GM10847 (cell line): ENCODE results near the gene AGPS.

Experiments used
- POLR2A ChIP-seq: IDR thresholded peaks from 2 replicates; pipeline ENCODE4 v1.6.1; 2011; ENCODE audit not compliant: insufficient read length; ENCODE audit errors: extremely low read depth

Gene AGPS

DNA sequence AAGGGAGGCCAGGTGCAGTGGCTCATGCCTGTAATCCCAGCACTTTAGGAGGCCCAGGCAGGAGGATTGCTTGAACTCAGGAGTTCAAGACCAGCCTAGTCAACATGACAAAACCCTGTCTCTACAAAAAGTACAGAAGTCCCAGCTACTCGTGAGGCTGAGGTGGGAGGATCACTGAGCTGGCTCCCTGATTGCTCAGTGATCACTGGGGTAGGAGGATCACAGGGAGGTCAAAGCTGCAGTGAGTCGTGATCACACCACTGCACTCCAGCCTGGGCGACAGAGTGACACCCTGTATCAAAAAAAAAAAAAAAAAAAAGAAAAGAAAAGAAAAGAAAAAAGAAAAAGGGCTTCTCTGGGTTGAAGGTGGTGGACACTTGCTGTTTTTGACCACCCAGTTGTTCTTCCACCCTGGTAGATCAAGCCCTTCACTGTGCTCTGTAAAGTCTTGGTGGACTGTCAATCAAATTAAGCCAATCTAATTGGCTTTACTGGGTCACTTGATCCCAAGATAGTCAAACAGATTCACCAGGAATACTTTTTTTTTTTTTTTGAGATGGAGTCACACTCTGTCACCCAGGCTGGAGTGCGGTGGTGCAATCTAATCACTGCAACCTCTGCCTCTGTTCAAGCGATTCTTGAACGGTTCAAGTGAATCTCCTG is 191.6 kb downstream of the AGPS start:
- no peak for TF ChIP-seq POLR2A

GRCh38 chr2:177585234-177585863 is 192.8 kb downstream of the AGPS start:
- no peak for TF ChIP-seq POLR2A

DNA sequence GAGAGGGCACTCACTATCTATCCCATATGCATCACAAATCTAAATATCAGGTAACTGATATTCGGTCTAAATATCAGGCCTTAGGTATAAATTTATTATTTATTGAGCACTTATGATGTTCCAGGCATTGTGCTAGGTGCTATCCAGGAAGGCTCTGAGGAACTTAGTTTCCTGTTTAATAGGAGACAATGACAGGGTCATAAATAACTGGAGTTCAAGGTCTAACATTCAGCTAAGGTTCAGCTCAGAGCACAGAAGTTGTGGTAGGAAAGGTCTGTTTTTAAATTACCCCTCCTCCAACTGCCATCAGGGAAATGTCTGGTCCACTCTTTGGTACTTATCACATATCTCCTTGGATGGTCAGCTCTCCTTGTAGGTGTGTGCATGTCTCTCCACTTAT is 193.6 kb downstream of the AGPS start:
- TF ChIP-seq POLR2A: no peak

DNA sequence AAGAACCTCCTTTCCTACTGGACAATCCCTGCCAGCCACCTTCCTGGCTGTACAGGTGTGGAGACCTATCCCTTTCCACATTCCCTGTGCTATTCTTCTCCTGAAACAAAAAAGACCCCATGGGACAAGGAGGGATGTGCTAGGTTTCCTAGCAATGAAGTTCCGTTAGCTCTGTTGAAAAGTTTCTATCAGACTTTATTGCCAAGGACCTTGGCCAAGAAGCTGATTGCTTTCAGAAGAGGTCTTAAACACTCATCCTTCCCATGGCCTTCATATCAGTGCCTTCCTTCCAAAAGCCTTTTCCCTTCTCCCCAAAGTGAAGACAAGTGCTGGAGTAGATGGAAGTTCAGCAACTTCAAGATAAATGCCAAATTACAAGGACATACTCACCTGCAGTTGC is 194.8 kb downstream of the AGPS start:
- TF ChIP-seq POLR2A: no peak

DNA sequence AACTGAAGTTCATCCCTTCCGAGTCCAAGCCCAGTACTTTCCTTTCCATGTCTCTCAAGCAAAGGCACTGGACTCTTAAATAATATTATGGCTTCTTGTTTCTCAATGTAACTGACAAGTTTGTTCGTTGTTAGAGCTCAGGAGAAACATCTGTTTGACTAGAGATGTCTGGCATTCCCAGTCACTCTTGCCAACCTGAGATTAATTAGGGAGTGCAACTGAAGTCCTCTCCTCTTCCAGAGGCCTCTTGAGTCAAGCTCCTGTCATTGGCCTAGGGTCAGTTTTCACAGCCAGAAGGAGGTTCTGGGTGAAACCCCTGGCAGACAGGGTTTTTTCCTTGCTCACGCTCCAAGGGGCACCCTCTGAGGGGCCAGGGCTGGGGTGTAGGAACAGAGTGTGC is 196.1 kb downstream of the AGPS start:
- TF ChIP-seq POLR2A: no peak

- no peak for TF ChIP-seq POLR2A
Measured at GRCh38 chr2:177589186-177589585, 196.6 kb downstream of the AGPS start.

DNA sequence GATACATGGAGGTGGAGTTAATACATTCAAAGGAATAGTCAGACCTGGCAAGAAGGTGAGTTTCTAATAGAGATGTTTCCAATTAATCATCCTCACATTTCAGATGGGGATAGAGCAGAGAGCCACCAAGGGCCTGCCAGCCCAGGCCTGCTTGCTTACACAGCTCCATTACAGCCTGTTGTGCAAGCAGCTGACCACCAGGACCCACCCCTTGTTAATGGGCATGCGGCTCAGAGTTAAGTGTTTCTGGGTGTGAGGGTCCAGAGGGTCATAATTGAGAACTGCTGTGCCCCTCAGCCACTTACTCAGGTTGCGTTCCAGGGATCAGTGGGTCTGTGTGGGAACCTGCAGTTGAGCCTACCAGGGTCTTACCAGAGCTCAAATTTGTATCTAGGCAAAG is 199.8 kb downstream of the AGPS start:
- no peak for TF ChIP-seq POLR2A

- TF ChIP-seq POLR2A: no peak
Measured at GRCh38 chr2:177592945-177593344, 200.4 kb downstream of the AGPS start.

- no peak for TF ChIP-seq POLR2A
Measured at GRCh38 chr2:177593402-177593801, 200.8 kb downstream of the AGPS start.
